ENCODE data around the gene TMIGD3. TPM values are rescaled to one million over a fixed set of nuclear protein-coding genes. Genes with fewer than 3 reads are reported as not detected.

TMIGD3 gene
- total RNA-seq, 1 donor from 2014 or later, result not detected

- Histone ChIP-seq H3K36me3 (ENCODE audit: control insufficient read depth, insufficient read depth, low read length) (no peaks in the 10 kb centered on the region), H3K27me3 (ENCODE audit: control insufficient read depth, insufficient read depth, low read length) (peaks cover 2% of the 10 kb centered on the region), H3K4me3 (ENCODE audit: low read depth, low read length) (no peak overlapping the region)
- TF ChIP-seq CTCF (IDR thresholded peaks at IDR 0.05; ENCODE audit: insufficient read depth, low read length, severe bottlenecking), result no peak
- FAIRE-seq, result no peak
- DNase-seq (ENCODE audit: low read depth), result no peak
These were observed 17.0 kb downstream of the TMIGD3 start for GRCh38 chr1:111486431-111486830.

- FAIRE-seq (no peak), DNase-seq (ENCODE audit: low read depth) (no peak)
These were observed 18.9 kb downstream of the TMIGD3 start for GRCh38 chr1:111484391-111485026.

GRCh38 chr1:111483876-111484275, 19.6 kb downstream of the TMIGD3 start:
- no peak for DNase-seq (ENCODE audit: low read depth)
- H3K27me3 ChIP-seq (ENCODE audit: control insufficient read depth, insufficient read depth, low read length), result peaks cover 2% of the 10 kb centered on the region

More at GRCh38 chr1:111484391-111485026, 18.9 kb downstream of the TMIGD3 start:
- no peak for TF ChIP-seq CTCF (IDR thresholded peaks at IDR 0.05; ENCODE audit: insufficient read depth, low read length, severe bottlenecking)
- H3K36me3 ChIP-seq (ENCODE audit: control insufficient read depth, insufficient read depth, low read length), result no peaks in the 10 kb centered on the region
- no peak overlapping the region for H3K4me3 ChIP-seq (ENCODE audit: low read depth, low read length)
- H3K27me3 ChIP-seq (ENCODE audit: control insufficient read depth, insufficient read depth, low read length), result peaks cover 2% of the 10 kb centered on the region

GRCh38 chr1:111483166-111483565, 20.3 kb downstream of the TMIGD3 start:
- DNase-seq (ENCODE audit: low read depth) (no peak), FAIRE-seq (no peak)
- TF ChIP-seq CTCF (IDR thresholded peaks at IDR 0.05; ENCODE audit: insufficient read depth, low read length, severe bottlenecking), result no peak
- H3K36me3 ChIP-seq (ENCODE audit: control insufficient read depth, insufficient read depth, low read length), result no peaks in the 10 kb centered on the region
- H3K27me3 ChIP-seq (ENCODE audit: control insufficient read depth, insufficient read depth, low read length), result no peaks in the 10 kb centered on the region
- no peak overlapping the region for H3K4me3 ChIP-seq (ENCODE audit: low read depth, low read length)

More at GRCh38 chr1:111483876-111484275, 19.6 kb downstream of the TMIGD3 start:
- Histone ChIP-seq H3K4me3 (ENCODE audit: low read depth, low read length) (no peak overlapping the region), H3K36me3 (ENCODE audit: control insufficient read depth, insufficient read depth, low read length) (no peaks in the 10 kb centered on the region)
- FAIRE-seq, result no peak
- TF ChIP-seq CTCF (IDR thresholded peaks at IDR 0.05; ENCODE audit: insufficient read depth, low read length, severe bottlenecking), result no peak

- peak; percentile 79 for TF ChIP-seq CTCF (IDR thresholded peaks at IDR 0.05; ENCODE audit: insufficient read depth, low read length, severe bottlenecking)
- Histone ChIP-seq H3K36me3 (ENCODE audit: control insufficient read depth, insufficient read depth, low read length) (no peaks in the 10 kb centered on the region), H3K27me3 (ENCODE audit: control insufficient read depth, insufficient read depth, low read length) (no peaks in the 10 kb centered on the region), H3K4me3 (ENCODE audit: low read depth, low read length) (no peak overlapping the region)
- FAIRE-seq (no peak), DNase-seq (ENCODE audit: low read depth) (peak; percentile 59)
These were observed 21.8 kb downstream of the TMIGD3 start for GRCh38 chr1:111481387-111482221.
